ENCODE measurements around the gene DUSP2. TPM values are rescaled to one million over a fixed set of nuclear protein-coding genes. Genes with fewer than 3 reads are reported as not detected.
A peak's percentile ranks its signal among the peaks of the same experiment; 100 is the strongest.
"Not testable (repeated sequence)": the region's sequence is repeated elsewhere in the genome, so short reads cannot be mapped to it uniquely, and the experiment has no call there.

Gene DUSP2
- total and polyA plus RNA-seq, 8 donors, result 0.32 to 3.1 (median 1.3) TPM

DNA sequence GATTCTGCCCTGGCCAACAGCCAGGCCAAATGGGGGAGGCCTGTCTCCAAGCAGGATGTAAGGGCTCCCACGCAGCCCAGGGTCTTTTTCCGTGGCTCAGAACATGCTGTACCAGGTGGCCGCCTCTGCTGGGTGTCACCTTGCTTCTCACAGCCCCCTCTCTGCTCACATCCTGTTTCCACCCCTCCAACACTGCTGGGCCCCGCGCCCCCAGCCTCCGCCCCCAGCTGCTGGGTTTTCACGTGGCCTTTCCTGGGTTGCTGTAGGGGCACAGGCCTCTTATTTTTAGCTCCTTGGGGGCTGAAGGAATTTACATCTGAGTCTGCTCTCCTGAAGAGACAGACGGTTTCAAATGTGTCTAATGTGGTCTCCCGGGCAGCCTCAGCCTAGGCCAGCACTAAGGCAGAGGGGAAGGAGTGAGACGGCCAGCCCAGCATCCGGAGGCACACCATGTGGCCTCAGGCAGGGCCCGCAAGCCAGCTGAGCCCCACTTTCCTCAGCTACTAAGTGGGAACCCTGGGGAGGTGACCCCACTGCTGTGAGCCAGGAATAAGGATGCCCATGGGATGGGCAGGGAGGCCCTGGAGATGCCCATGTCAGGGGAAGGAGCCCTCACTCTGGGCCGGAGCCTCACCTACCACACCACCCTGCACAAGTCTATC, 18.7 kb upstream of the DUSP2 start:
- no peak overlapping the region for H3K27ac ChIP-seq
- peak in 1 of 4 donors; percentile 30 for ATAC-seq

DNA sequence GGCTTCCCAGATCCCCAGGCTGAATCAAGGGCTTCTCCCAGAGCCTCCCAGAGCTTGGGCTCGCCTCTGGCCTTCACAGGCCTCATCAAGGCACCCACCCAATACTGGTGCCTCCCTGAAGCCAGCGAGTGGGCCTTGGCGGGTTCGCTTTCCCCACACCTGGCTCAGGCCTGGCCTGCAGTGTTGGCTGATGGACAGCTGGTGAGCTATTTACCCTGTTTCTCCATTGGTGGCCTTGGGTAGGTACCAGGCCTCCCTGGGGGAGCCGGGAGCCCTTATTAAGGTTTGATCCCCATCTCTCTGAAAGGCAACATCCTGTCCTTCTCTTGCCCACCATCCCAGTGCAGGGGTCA, 18.2 kb upstream of the DUSP2 start:
- FAIRE-seq (no peak), DNase-seq (no peak), ATAC-seq (no peak)
- Histone ChIP-seq H3K4me3 (no peak overlapping the region), H3K9me3 (no peaks in the 10 kb centered on the region), H3K27ac (no peak overlapping the region), H3K27me3 (no peaks in the 10 kb centered on the region), H3K36me3 (no peaks in the 10 kb centered on the region), H3K4me1 (no peaks in the 10 kb centered on the region)
- TF ChIP-seq, protein P1, sequence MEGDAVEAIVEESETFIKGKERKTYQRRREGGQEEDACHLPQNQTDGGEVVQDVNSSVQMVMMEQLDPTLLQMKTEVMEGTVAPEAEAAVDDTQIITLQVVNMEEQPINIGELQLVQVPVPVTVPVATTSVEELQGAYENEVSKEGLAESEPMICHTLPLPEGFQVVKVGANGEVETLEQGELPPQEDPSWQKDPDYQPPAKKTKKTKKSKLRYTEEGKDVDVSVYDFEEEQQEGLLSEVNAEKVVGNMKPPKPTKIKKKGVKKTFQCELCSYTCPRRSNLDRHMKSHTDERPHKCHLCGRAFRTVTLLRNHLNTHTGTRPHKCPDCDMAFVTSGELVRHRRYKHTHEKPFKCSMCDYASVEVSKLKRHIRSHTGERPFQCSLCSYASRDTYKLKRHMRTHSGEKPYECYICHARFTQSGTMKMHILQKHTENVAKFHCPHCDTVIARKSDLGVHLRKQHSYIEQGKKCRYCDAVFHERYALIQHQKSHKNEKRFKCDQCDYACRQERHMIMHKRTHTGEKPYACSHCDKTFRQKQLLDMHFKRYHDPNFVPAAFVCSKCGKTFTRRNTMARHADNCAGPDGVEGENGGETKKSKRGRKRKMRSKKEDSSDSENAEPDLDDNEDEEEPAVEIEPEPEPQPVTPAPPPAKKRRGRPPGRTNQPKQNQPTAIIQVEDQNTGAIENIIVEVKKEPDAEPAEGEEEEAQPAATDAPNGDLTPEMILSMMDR (IDR thresholded peaks at IDR 0.05), result no peak
- 87 to 88% methylated on average over 5 of the region's 5 CpGs for WGBS, 2 donors
- intact Hi-C loops (cut with DNase I), result no loop called here

More for the DNA sequence above, 18.7 kb upstream of the DUSP2 start:
- DNase-seq (peak in 1 of 6 donors; percentile 39), FAIRE-seq (no peak)
- TF ChIP-seq, protein P1 (IDR thresholded peaks at IDR 0.05), result no peak
- intact Hi-C loops (cut with DNase I), result no loop called here
- WGBS, 2 donors, result 72 to 77% methylated on average over 13 of the region's 13 CpGs
- no peaks in the 10 kb centered on the region for H3K9me3 ChIP-seq
- no peaks in the 10 kb centered on the region for H3K4me1 ChIP-seq
- H3K36me3 ChIP-seq, result no peaks in the 10 kb centered on the region
- H3K4me3 ChIP-seq, result no peak overlapping the region
- no peaks in the 10 kb centered on the region for H3K27me3 ChIP-seq

DNA sequence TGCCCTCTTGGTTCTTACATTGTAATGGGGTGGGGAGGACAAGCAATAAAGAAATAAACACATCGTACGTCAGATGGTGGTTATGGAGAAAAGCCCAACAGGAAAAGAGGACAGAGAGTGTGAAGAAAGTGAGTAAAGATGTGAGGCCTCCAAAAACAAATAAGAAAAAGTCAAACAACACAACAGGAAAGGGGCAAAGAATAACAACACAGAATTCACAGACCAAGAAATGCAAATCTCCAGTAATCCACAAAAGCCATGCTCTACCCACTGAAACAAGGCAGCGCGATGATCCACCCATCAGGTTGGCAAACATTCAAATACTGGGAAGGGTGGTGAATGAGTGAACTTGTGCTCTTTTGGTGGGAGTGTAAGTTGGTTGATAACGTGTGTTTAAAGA, 16.7 kb upstream of the DUSP2 start:
- DNase-seq, result no peak
- no peaks in the 10 kb centered on the region for H3K4me1 ChIP-seq
- FAIRE-seq, result no peak
- H3K36me3 ChIP-seq, result no peaks in the 10 kb centered on the region
- no peaks in the 10 kb centered on the region for H3K27me3 ChIP-seq
- no peak overlapping the region for H3K27ac ChIP-seq
- no peaks in the 10 kb centered on the region for H3K9me3 ChIP-seq
- ATAC-seq, result no peak
- H3K4me3 ChIP-seq, result no peak overlapping the region
- 79 to 84% methylated on average over 5 of the region's 5 CpGs for WGBS, 2 donors
- intact Hi-C loops (cut with DNase I), result no loop called here
- TF ChIP-seq, protein P1 (IDR thresholded peaks at IDR 0.05), result no peak

DNA sequence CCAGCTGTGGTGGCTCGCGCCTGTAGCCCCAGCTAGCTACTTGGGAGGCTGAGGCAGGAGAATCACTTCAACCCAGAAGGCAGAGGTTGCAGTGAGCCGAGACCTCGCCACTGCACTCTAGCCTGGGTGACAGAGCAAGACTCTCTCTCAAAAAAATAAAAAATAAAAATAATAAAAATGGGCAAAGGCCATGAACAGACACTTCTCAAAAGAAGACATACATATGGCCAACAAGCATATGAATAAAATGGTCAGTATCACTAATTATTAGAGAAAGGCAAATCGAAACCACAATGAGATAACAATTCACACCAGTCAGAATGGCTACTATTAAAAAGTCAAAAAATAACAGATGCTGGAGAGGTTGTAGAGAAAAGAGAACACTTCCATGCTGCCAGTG, 15.1 kb upstream of the DUSP2 start:
- H3K4me1 ChIP-seq; intact Hi-C loops (cut with DNase I): not testable (repeated sequence)
- 94 to 99% methylated on average over 5 of the region's 5 CpGs for WGBS, 2 donors

DNA sequence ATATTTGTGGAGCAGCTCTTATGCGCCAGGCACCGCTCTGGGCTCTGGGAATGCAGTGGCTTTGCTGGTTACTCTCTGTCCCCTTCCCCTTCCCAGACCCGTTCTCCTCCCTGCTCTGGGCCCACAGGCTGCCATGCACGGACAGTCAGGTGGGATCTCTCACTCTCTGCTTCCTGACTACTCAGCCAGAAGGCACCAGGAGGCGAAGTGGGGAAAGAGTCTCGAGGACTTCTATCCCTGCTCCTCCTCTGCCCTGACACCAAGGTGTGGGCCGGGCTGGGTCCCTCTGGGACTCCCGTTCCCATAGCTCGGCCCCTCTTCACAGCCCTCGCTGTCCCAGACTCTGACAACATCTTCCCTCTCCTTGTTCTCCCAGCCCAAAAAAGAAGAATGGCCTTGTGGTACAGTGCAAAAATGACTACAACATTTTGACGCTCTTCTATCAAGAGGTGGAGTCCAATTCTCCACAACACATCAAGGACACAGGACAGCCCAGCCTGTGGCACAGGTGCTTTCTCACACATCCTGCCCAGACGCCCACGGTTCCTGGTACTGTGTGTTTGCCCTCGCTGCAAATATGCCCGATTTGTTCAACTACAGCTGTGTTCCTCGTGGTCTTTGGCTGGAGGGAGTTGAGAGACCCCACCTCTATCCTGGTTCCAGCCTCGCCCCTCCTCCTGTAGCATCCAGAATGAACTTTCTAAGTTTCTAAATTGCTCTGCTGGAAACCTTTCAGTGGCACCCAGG, 14.0 kb upstream of the DUSP2 start:
- FAIRE-seq (no peak), ATAC-seq (peak in 1 of 4 donors; percentile 93), DNase-seq (peak in 1 of 6 donors; percentile 41)
- Histone ChIP-seq H3K27me3 (no peaks in the 10 kb centered on the region), H3K27ac (peak overlapping the region in 1 of 4 donors; percentile 36), H3K4me1 (no peaks in the 10 kb centered on the region), H3K9me3 (no peaks in the 10 kb centered on the region), H3K4me3 (no peak overlapping the region), H3K36me3 (no peaks in the 10 kb centered on the region)
- intact Hi-C loops (cut with DNase I), result no loop called here
- TF ChIP-seq, protein P1 (IDR thresholded peaks at IDR 0.05), result no peak
- WGBS, 2 donors, result 67 to 75% methylated on average over 17 of the region's 17 CpGs

More for the DNA sequence above, 15.1 kb upstream of the DUSP2 start:
- H3K9me3 ChIP-seq, H3K36me3 ChIP-seq, H3K4me3 ChIP-seq, FAIRE-seq, ATAC-seq, H3K27ac ChIP-seq, DNase-seq, H3K27me3 ChIP-seq: not testable (repeated sequence)

Data from pancreas (tissue), 10 donors.